ENCODE data around the gene CKMT1A.
"Not testable (repeated sequence)": the region's sequence is repeated elsewhere in the genome, so short reads cannot be mapped to it uniquely, and the experiment has no call there.

GRCh38 chr15:43693148-43694022 is at the start of gene CKMT1A:
- not testable (repeated sequence) for TF ChIP-seq CTCF (conservative IDR thresholded peaks at IDR 0.05; ENCODE audit: low read length); EZH2phosphoT487 (IDR thresholded peaks at IDR 0.05; ENCODE audit: borderline replicate concordance, low read depth, low read length)
